SK-N-MC (cell line): ENCODE measurements around the gene TLR1.

Source experiments
- EZH2 ChIP-seq: fragments of 200-600 bp; sonication (generic); IDR thresholded peaks from one replicate; pipeline ENCODE4 v1.6.1; 2017; ENCODE audit warnings: antibody characterized with exemption
- POLR2AphosphoS5 ChIP-seq: IDR thresholded peaks from 2 replicates; pipeline ENCODE4 v1.6.1; 2012; ENCODE audit warnings: mild to moderate bottlenecking, low read depth, low read length, borderline replicate concordance

GRCh38 chr4:38837849-38838248 lies 33.3 kb upstream of the TLR1 start:
- TF ChIP-seq EZH2 (no peak), POLR2AphosphoS5 (no peak)
